Neuron (in vitro differentiated cells): ENCODE measurements around the gene PDLIM5.
"Not testable (repeated sequence)": the region's sequence is repeated elsewhere in the genome, so short reads cannot be mapped to it uniquely, and the experiment has no call there.

Experiments
- H2AFZ ChIP-seq: one replicate; pipeline ENCODE4 v1.6.1; 2013; ENCODE audit warnings: low read depth, mild to moderate bottlenecking, inconsistent platforms, low read length, moderate library complexity
- H3K27me3 ChIP-seq: one replicate; pipeline ENCODE4 v1.6.1; 2013; ENCODE audit warnings: low read length; ENCODE audit not compliant: insufficient read depth
- H3K36me3 ChIP-seq: one replicate; pipeline ENCODE4 v1.6.1; 2013; ENCODE audit warnings: low read length; ENCODE audit not compliant: insufficient read depth
- H3K4me1 ChIP-seq: one replicate; pipeline ENCODE4 v1.6.1; 2013; ENCODE audit warnings: low read length; ENCODE audit not compliant: insufficient read depth
- H3K4me3 ChIP-seq: 2 replicates; pipeline ENCODE4 v1.5.1; 2013; ENCODE audit warnings: mild to moderate bottlenecking, low read length, moderate library complexity
- H3K9me3 ChIP-seq: one replicate; pipeline ENCODE4 v1.6.1; 2013; ENCODE audit warnings: low read length

PDLIM5 gene

DNA sequence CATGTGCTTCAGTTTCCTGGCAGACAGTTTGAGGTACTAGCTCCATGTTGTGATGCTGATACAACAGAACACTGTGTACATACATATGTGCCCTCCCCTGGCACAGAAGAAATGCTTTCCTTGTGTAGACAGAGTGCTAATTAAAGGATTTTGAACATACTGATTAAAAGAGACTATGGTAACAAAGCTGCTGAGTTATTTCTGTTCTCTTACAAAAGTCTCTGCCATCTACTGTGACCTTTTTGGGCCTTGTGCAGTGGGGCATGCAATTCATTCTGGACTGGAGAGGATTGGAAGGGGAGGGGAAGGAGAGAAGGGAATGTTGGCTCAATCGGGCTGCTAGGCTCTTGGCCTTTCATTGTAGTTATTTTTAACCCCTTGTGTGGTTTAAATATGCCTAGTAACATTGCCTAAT is 6.0 kb downstream of the PDLIM5 start:
- H3K4me3 ChIP-seq: peak overlapping the region; percentile 19
- H3K4me1 ChIP-seq: peaks cover 64% of the 10 kb centered on the region
- H3K36me3 ChIP-seq: peaks cover 6% of the 10 kb centered on the region
- H2AFZ ChIP-seq: no peak overlapping the region
- H3K27me3 ChIP-seq: no peaks in the 10 kb centered on the region
- H3K9me3 ChIP-seq: no peaks in the 10 kb centered on the region

DNA sequence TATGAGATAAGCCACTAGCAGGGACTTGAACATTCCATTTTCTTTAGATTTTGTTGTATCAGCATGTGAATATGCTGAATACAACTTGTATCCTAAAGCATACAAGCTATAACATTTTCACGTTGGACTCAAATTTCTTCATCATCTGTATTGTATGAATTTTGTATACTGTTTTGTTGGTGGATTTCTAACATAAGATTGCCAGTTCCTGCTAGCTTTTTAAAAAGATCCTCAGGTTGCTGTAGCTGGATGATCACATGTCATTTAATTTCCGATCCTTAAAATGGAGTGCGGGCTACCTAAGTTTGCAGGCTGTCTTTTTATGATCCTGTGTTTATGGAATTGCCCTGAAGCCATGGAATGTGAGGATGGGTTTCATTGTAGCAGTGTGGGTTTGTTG is 6.9 kb downstream of the PDLIM5 start:
- Histone ChIP-seq H3K4me3 (peak overlapping the region; percentile 22), H3K4me1 (peaks cover 55% of the 10 kb centered on the region), H2AFZ (peak overlapping the region; percentile 48), H3K36me3 (peaks cover 6% of the 10 kb centered on the region), H3K9me3 (no peaks in the 10 kb centered on the region), H3K27me3 (no peaks in the 10 kb centered on the region)

DNA sequence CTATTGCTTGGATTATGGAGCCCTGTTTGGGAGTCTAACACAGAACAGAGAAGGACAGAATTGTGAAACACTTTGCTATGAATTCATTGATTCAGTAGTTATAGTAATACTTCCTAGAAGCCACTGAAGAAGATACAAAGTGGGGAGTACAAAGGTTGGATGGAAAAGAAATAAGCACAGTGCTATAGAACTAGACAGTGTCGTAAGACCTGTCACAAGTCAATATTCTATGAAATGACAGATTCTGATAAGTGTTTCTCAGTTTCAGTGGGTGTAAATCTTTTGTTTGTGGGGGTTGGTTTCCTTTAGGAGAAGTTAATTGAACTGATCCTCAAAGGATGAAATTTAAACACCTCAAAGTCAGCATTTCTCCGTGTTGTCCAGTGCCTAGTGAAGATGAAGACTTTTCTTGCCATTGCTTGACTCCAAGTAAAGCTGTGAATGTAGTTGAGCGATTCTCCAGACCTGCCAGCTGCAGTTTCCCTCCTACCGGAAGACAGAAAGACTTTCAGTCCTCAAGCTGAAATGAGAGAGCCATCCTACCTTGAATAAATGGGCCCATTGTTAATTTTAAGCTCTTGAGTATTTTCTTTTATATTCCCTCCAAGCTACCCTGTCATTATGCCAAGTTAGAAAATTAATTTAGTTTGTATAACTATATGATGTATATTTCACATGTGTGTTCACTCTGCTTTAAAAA is 7.9 kb downstream of the PDLIM5 start:
- Histone ChIP-seq H3K9me3 (no peaks in the 10 kb centered on the region), H3K4me1 (peaks cover 47% of the 10 kb centered on the region), H3K36me3 (peaks cover 6% of the 10 kb centered on the region), H2AFZ (no peak overlapping the region), H3K4me3 (no peak overlapping the region), H3K27me3 (no peaks in the 10 kb centered on the region)

DNA sequence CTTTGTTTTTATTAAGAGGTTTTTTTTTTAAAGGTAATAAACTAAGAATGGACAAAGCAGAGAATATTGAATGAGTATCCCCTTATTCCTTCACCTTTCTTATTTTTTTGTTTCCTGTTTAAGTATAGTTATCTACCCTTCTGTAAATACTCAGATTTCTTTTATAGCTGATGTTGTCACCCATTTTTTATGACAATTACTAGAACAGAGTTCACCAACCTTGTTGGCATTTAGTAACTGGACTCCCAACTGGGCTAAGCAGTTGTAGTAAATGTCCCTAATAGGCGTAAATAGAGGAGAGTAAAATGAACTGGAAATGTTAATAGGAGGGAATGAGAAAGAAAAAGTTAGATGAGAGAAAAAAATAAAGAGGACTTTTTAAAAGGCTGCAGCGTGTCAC is 9.8 kb downstream of the PDLIM5 start:
- Histone ChIP-seq H3K27me3 (no peaks in the 10 kb centered on the region), H2AFZ (no peak overlapping the region), H3K4me3 (no peak overlapping the region), H3K9me3 (no peaks in the 10 kb centered on the region), H3K36me3 (peaks cover 3% of the 10 kb centered on the region), H3K4me1 (peaks cover 36% of the 10 kb centered on the region)

DNA sequence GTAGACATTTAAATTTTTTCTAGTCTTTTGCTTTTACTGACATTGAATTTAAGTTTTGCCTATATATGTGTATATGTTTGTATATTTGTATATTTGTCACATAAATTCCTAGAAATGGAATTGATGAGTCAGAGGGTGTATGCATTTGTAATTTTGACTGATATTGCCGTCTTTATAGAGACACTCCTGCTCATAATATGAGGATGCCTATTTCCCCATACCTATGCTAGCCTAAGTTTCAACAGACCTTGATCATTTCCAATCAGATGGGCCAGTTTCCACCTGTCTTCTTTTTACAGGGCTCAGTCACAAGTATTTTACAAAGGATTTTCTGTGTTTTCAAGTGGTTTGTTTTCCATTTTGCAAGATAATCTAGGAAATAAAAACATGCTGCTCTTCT is 10.8 kb downstream of the PDLIM5 start:
- Histone ChIP-seq H3K4me3 (no peak overlapping the region), H3K27me3 (no peaks in the 10 kb centered on the region)

DNA sequence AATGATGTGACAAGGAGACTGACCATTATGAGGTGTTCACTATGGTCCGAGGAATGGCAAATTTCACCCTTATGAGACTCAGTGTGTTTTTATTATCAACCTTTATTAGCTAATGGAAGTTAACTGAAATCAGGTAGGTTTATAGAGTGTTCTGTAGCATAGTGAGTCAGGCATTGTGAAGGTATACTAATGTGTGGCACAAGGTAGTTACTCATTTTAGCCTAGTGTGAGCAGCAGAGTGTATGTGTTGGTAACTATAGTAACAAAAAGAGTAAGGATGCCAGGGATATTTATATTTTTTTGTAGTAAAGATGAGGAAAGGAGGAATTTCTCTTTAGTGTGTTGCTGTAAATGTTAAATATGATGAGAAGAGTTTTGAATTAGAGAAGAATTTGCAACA is 12.0 kb downstream of the PDLIM5 start:
- H3K4me3 ChIP-seq: no peak overlapping the region
- H3K36me3 ChIP-seq: no peaks in the 10 kb centered on the region
- H3K27me3 ChIP-seq: no peaks in the 10 kb centered on the region
- peaks cover 20% of the 10 kb centered on the region for H3K4me1 ChIP-seq
- no peak overlapping the region for H2AFZ ChIP-seq
- no peaks in the 10 kb centered on the region for H3K9me3 ChIP-seq

More for the DNA sequence above, 10.8 kb downstream of the PDLIM5 start:
- no peaks in the 10 kb centered on the region for H3K36me3 ChIP-seq
- no peak overlapping the region for H2AFZ ChIP-seq
- H3K4me1 ChIP-seq: peaks cover 29% of the 10 kb centered on the region
- H3K9me3 ChIP-seq: no peaks in the 10 kb centered on the region

DNA sequence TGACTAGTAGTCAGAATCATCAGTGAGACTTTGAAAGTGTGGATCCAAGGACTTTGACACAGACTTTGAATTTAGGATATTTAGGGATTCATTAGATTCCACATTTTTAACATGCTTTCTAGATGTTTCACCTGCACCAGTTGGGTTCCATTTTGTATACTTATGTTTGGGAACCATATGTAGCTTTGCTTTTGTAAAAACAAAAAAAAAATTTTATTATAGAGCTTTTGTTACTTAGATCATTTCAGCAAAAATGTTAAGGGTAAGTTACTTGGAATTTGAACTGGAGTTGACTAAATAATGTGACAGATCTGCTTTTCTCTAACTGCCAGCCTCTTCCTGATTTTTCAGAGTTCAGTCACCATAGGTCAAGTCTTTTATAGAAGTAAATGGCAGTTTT is 14.6 kb downstream of the PDLIM5 start:
- Histone ChIP-seq H3K4me1 (no peaks in the 10 kb centered on the region), H3K4me3 (no peak overlapping the region), H3K27me3 (no peaks in the 10 kb centered on the region), H3K9me3 (no peaks in the 10 kb centered on the region), H3K36me3 (no peaks in the 10 kb centered on the region), H2AFZ (no peak overlapping the region)

DNA sequence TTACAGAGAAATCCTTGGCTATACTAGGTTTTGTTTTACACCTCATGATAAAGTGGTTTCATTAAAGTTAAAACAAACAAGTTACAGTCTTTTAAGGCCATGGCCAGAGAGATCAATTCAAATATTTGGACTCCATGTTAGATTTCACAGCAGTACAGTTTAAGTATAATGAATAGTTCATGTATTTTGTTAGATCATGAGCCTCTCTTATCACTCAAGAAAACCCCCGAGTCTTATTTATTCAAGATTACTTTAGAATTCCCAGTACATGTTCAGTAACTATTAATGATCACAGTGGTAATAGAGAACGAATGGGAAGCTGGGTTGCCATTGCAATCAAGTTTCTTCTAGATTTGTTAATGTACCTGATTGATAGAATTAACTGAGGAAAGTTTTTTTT is 15.2 kb downstream of the PDLIM5 start:
- no peaks in the 10 kb centered on the region for H3K4me1 ChIP-seq

DNA sequence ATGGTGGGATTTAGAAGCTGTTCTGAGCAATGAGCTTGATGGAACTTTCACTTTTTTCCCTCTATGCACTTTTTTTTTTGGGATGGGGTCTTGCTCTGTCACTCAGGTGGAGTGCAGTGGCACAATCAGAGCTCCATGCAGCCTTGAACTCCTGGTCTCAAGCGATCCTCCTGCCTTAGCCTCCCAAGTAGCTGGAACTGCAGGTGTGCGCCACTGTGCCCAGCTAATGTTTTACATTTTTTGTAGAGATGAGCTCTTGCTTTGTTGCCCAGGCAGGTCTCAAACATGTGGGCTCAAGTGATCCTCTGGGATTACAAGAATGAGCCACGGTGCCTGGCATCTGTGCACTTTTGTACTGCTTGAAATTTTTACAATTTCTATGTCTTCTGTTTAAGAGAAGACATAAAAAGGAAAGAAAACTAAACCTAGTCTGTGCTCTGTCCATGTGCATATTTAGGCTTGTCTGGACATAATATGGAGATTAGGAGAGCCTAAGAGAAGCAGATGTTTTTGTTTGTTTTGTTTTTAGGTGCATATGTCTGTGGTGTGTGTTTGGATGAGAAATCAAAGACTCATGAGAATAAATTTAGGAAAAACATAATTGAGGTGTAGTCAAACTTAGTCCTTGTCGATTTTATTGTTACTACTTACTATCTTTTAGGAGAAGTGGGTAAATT is 16.5 kb downstream of the PDLIM5 start:
- H3K4me3 ChIP-seq: no peak overlapping the region
- no peaks in the 10 kb centered on the region for H3K9me3 ChIP-seq
- no peaks in the 10 kb centered on the region for H3K4me1 ChIP-seq
- no peaks in the 10 kb centered on the region for H3K36me3 ChIP-seq
- H2AFZ ChIP-seq: no peak overlapping the region
- H3K27me3 ChIP-seq: no peaks in the 10 kb centered on the region

More for the DNA sequence above, 15.2 kb downstream of the PDLIM5 start:
- no peaks in the 10 kb centered on the region for H3K27me3 ChIP-seq
- H3K36me3 ChIP-seq: no peaks in the 10 kb centered on the region
- no peak overlapping the region for H2AFZ ChIP-seq
- H3K4me3 ChIP-seq: no peak overlapping the region
- no peaks in the 10 kb centered on the region for H3K9me3 ChIP-seq

DNA sequence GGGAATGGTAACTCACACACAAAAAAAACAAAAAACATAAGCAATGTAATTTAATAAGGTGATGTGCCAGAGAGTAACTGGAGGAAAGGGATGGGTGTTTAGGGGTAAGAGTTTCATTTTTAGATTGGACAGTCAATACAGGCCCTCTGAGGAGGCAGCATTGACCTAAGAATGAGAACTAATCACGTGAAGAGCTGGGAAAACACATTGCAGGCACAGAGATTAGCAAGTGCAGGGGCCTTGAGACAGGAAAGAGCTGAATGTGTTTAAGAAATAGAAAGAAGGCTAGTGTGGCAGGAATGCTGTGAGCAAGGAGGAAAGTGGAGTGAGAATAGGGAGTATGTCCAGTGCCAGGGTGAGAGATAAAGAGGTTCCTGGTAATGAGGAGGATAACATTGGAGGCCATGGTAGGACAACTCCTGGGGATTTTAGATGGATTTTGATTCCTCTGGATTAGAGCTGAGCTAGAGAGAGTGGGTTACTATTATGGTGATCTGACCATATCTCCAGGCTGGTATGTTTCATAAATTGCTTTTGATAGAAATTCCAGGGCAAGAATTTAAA is 17.6 kb downstream of the PDLIM5 start:
- Histone ChIP-seq H3K36me3 (no peaks in the 10 kb centered on the region), H3K27me3 (no peaks in the 10 kb centered on the region), H3K9me3 (no peaks in the 10 kb centered on the region), H2AFZ (no peak overlapping the region), H3K4me3 (no peak overlapping the region), H3K4me1 (no peaks in the 10 kb centered on the region)

DNA sequence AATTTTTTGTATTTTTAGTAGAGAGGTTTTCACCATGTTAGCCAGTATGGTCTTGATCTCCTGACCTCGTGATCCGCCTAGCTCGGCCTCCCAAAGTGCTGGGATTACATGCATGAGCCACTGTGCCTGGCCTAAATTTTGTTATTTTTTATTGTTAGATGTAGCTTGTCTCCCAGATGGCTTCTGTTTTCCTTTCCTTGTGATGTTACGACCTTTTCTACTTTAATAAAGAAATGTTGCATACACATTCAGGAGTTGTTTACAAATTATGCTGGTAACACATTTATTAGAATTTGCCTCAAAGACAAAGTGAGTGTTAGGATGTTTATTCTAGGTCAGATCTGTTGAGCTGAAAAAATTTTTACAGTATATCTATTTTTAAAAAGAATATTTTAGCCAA is 18.4 kb downstream of the PDLIM5 start:
- no peak overlapping the region for H3K4me3 ChIP-seq
- no peak overlapping the region for H2AFZ ChIP-seq
- H3K27me3 ChIP-seq: no peaks in the 10 kb centered on the region
- H3K36me3 ChIP-seq: no peaks in the 10 kb centered on the region
- no peaks in the 10 kb centered on the region for H3K9me3 ChIP-seq
- H3K4me1 ChIP-seq: no peaks in the 10 kb centered on the region

DNA sequence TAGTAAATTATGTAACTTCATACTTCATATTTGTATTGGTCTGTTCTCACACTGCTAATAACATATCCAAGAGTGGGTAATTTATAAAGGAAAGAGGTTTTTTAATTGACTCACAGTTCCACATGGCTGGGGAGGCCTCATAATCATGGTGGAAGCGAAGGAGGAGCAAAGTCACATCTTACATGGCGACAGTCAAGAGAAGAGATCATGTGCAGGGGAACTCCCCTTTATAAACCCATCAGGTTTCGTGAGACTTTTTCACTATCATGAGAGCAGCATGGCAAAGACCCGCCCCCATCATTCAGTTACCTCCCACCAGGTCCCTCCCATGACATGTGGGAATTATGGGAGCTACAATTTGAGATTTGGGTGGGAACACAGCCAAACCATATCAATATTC is 19.0 kb downstream of the PDLIM5 start:
- H2AFZ ChIP-seq, H3K9me3 ChIP-seq, H3K27me3 ChIP-seq, H3K4me1 ChIP-seq, H3K4me3 ChIP-seq, H3K36me3 ChIP-seq: not testable (repeated sequence)

DNA sequence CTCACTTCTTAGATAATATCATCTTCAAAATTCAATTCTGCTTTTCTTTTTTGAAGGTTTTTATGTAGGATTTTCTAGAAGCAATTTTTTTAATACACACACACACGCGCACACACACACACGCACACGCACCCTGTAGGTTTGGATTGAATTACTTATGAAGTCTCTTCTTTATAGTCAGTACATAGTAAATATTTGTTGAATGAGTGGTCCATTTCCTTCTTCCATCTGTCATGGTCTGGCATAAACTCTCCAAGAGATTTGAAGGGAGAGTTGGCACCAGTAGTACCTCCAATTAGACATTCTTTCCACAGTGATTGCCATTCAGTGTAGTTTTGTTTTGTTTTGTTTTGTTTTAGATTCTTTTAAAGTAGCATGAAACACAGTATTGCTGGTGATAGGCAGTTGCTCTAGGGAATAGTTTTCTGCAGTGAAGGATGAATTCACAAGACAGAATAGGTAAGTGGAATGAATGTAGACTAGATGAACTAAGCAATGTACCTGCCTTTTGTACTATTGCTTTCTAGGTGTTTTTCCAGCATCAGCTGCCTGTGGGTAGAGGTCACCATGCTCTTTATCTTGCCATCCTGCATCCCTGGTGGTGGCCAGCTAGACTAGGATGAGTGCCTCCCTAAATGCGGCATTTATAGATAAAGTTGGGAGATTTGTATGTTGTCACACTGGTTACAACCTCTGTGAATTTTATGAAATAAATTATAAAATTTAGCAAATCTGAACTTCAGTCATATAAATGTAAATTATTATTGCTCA is 20.5 kb downstream of the PDLIM5 start:
- Histone ChIP-seq H2AFZ (no peak overlapping the region), H3K4me3 (no peak overlapping the region), H3K27me3 (no peaks in the 10 kb centered on the region), H3K9me3 (no peaks in the 10 kb centered on the region), H3K4me1 (no peaks in the 10 kb centered on the region), H3K36me3 (no peaks in the 10 kb centered on the region)
